Fibroblast of mammary gland (primary cell): ENCODE data around the gene AGK.
A peak's percentile ranks its signal among the peaks of the same experiment; 100 is the strongest.

Experiments used
- DNase-seq: peaks from one replicate; pipeline ENCODE4 v3.0.0-alpha.2; 2010; ENCODE audit warnings: low read depth
- H3K4me3 ChIP-seq: 2 replicates; pipeline ENCODE4 v1.5.1; 2011; ENCODE audit warnings: low read depth, mild to moderate bottlenecking, low read length, moderate library complexity; ENCODE audit not compliant: control insufficient read depth
- TF ChIP-seq, protein P1 (sequence below): conservative IDR thresholded peaks from 2 replicates; pipeline ENCODE4 v1.5.1; 2011; ENCODE audit warnings: low read depth, low read length, inconsistent platforms; ENCODE audit not compliant: control insufficient read depth, insufficient read depth

AGK gene

DNA sequence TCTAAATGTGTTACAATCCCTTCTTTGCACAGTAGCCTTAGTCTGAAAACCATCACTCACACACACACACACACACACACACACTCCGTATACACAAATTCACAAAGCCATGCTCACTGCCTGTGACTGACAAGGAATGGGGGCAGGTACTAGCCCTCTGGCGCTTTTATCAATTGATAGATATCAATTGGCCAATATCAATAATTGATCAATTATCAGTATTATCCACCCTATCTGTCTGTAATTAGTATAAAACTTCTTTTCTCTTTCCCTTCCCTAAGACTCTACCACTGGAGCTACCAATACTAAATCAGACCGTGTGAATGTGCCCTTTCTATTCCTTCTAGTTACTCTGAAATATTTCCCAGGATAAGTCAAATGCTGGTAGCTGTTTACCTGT is 148.7 kb downstream of the AGK start:
- TF ChIP-seq, protein P1, sequence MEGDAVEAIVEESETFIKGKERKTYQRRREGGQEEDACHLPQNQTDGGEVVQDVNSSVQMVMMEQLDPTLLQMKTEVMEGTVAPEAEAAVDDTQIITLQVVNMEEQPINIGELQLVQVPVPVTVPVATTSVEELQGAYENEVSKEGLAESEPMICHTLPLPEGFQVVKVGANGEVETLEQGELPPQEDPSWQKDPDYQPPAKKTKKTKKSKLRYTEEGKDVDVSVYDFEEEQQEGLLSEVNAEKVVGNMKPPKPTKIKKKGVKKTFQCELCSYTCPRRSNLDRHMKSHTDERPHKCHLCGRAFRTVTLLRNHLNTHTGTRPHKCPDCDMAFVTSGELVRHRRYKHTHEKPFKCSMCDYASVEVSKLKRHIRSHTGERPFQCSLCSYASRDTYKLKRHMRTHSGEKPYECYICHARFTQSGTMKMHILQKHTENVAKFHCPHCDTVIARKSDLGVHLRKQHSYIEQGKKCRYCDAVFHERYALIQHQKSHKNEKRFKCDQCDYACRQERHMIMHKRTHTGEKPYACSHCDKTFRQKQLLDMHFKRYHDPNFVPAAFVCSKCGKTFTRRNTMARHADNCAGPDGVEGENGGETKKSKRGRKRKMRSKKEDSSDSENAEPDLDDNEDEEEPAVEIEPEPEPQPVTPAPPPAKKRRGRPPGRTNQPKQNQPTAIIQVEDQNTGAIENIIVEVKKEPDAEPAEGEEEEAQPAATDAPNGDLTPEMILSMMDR: no peak
- no peak overlapping the region for H3K4me3 ChIP-seq
- DNase-seq: no peak

DNA sequence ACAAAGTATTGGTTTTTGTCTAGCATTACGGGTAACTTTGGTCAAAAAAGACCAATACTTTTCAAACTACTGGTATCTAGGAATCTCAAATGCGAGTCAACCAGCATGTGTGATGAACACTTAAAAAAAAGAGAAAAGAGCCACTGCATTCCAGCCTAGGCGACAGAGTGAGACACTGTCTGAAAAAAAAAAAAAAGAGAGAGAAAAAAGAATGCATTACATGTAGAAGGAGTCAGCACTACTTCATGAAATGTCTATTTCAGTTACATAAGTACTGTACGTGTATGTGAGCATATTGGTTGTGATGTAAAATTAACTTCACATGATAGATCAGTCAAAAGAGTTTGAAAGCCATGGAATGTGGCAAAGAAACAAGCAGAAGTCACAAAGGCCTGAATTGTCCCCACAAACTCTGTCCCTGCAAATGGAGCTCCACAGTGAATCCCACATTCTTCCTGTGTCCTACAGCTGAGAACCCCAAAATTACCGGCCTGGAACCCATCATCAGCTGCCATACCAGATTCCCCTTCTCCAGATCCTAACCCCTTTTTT is 149.2 kb downstream of the AGK start:
- H3K4me3 ChIP-seq: no peak overlapping the region
- DNase-seq: no peak
- TF ChIP-seq, protein P1: no peak

DNA sequence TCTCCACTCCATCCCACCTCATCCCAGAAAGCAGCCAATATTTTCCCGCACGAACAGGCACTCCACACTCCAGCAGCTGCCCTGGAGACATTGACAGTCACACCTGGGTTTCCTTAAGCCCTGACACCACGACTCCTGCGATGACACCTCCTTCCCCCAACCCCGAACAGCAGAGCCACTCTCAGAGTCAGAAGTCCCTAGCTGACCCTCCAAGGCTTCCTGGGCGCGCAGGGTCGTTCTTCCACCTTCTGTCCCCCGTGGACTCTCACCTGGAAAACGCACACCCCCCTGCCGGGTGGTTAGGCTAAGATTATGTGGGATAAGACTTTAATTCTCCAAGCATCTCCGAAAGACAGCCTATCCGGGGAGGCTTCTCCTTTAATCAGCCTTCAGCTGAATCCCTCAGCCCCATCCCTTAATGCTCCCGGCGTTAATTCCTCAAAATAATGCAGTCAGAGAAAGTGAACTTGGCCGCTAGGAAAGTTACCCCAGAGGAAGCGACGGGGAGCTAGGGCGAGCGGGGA is 149.7 kb downstream of the AGK start:
- TF ChIP-seq, protein P1: no peak
- no peak for DNase-seq
- peak overlapping the region; percentile 33 for H3K4me3 ChIP-seq

DNA sequence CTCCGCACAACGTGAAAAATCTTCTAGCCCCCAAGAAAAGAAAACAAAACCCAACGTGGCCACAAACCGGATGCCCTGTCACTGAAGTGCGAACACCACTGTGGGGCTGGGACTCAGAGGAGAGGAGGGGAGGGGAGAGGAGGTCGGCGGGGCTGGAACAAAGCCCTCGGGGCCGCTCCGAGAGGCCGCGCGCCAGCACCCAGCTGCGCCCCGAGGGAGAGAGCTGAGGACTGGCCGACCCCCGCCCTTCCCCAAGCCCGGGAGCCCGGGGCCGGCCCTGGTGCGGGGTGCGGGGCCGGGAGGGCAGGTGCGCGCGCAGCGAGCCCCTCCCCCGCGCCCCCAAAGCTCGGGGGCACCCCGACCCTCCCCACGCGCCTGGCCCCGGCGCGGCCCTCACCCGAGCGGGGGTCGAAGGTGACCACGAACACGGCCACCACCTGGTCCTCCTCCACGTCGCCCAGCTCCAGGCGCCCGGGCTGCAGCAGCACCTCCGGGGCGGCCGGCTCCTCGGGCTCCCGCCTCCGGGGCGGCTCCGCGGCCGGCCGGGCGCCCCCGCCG is 150.4 kb downstream of the AGK start:
- peak overlapping the region; percentile 58 for H3K4me3 ChIP-seq
- DNase-seq: no peak
- TF ChIP-seq, protein P1: no peak

DNA sequence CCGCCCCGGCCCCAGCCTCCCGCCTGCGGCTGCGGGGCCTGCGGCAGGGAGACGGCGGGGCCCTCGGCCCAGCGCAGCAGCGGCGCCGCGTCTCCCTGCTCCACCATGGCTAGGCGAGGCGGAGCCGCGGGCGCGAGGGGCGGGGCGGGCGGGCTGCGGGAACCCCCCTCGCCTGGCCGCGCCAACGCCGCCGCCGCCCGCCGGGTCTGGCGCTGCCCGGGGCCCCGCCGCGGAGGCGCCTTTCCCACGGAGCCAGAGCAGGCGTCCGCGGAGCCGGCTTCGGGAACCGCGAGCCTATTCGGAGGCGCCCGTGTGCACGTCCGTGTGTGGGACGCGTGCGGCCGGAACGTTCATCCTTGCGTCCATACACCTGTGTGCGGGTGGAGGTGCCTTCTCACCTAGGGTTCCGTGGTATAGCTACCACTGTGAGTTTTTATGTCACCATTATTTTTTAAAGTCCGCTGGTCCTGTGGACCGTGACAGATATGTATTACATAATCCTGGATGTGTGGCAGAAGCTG is 150.9 kb downstream of the AGK start, which contains the start of gene DENND11:
Gene DENND11, minus strand, starts transcription at position 120 of the 521 bp plus-strand sequence. Its CDS starts 13 bp downstream, at position 107.
- no peak for DNase-seq
- peak within 1 kb of the TSS; percentile 58 for H3K4me3 ChIP-seq
- TF ChIP-seq, protein P1: no peak

DNA sequence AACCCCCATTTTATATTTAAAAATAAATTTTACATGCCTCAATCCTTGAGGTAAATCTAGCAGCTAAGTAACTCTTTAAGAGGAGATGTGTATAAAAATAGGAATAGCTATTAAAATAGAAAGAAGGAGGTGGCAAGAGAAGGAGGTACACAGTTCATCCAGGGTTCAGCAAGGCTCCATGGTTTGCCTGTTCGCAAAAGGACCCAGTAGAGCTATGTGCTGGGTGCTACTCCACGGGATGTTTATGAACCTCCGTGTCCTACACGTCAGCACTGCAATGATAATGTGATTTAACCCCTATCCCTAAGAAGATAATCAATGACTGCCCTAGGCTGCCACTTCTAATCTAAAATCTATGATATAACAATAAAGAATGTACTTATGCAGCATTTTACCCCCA is 151.7 kb downstream of the AGK start:
- H3K4me3 ChIP-seq: no peak overlapping the region
- TF ChIP-seq, protein P1: no peak
- no peak for DNase-seq
